K562 (cell line): ENCODE measurements around the gene ADAMTS6. TPM values are rescaled to one million over a fixed set of nuclear protein-coding genes. Genes with fewer than 3 reads are reported as not detected.

Experiments
- ATAC-seq: fragments of 200-7000 bp; cut with Tn5 transposase; 3 replicates; pipeline ENCODE4 v1.9.1; 2020; ENCODE audit warnings: moderate library complexity
- BruUV-seq: library from RNA; stranded (reverse); fragments of 400-500 nt; replicated peaks from 2 replicates; lab custom pipeline; 2021; lab: Mats Ljungman, UMichigan
- CTCF ChIA-PET: fragments of 300-600 bp; formaldehyde crosslinking; extraction: SDS; loops from one replicate; lab custom pipeline; 2021; ENCODE audit warnings: low intra/inter-chr PET ratio; lab: Yijun Ruan, JAX
- POLR2A ChIA-PET: fragments of 300-600, 350-650 bp; sonication (Branson Sonifier 250); formaldehyde crosslinking; extraction: SDS; loops from one replicate; lab custom pipeline; 2021; ENCODE audit warnings: antibody characterized with exemption, inconsistent platforms; lab: Yijun Ruan, JAX
- DNase-seq, 4 experiments: peaks; one replicate each; pipeline versions ENCODE4 v3.0.0 to v3.0.0-alpha.2; 2011 to 2018; ENCODE audit warnings: low spot score in 3 of 4, mixed read lengths in 3 of 4; ENCODE audit errors: extremely low read depth in 1 of 4
- FAIRE-seq: peaks from 2 replicates; lab custom pipeline; 2011; peaks lifted over from hg19 to GRCh38; lab: Jason Lieb, UNC
- H2AFZ ChIP-seq: 2 replicates; pipeline ENCODE4 v1.6.0; 2011; ENCODE audit warnings: low read depth, low read length, control low read depth, inconsistent platforms
- H3K27ac ChIP-seq: fragments of 200-600 bp; 3 replicates; pipeline ENCODE4 v1.8.0; 2011; ENCODE audit warnings: low read depth, mild to moderate bottlenecking, control low read depth, inconsistent platforms, low read length, moderate library complexity, mixed read lengths; ENCODE audit errors: extremely low read depth
- H3K27me3 ChIP-seq, 2 experiments: fragments of 300-600 bp in 1 of 2; 2 replicates in 1 of 2; 3 replicates in 1 of 2; pipeline versions ENCODE4 v1.6.0 to v1.8.0; 2011; ENCODE audit warnings: inconsistent platforms in 2 of 2, low read length in 2 of 2, mild to moderate bottlenecking in 1 of 2, mixed read lengths in 1 of 2, moderate library complexity in 1 of 2; ENCODE audit not compliant: control insufficient read depth in 2 of 2, insufficient read depth in 2 of 2
- H3K36me3 ChIP-seq: fragments of 300-600 bp; 3 replicates; pipeline ENCODE4 v1.8.0; 2011; ENCODE audit warnings: mild to moderate bottlenecking, low read length, inconsistent platforms; ENCODE audit not compliant: control insufficient read depth, insufficient read depth
- H3K4me1 ChIP-seq, 2 experiments: fragments of 200-600 bp in 1 of 2; replicated peaks in 1 of 2; 2 replicates in 1 of 2; 3 replicates in 1 of 2; pipeline versions ENCODE4 v1.5.1 to v1.8.0; 2011; ENCODE audit warnings: inconsistent platforms in 2 of 2, low read length in 2 of 2, mild to moderate bottlenecking in 1 of 2, mixed read lengths in 1 of 2, moderate library complexity in 1 of 2; ENCODE audit not compliant: control insufficient read depth in 2 of 2, insufficient read depth in 2 of 2
- H3K4me2 ChIP-seq: 2 replicates; pipeline ENCODE4 v1.6.1; 2011; ENCODE audit warnings: low read length, control low read depth, inconsistent platforms, mixed read lengths; ENCODE audit not compliant: insufficient read depth
- H3K4me3 ChIP-seq: fragments of 200-600 bp; sonication (generic), shearing (Covaris generic); 2 replicates; pipeline ENCODE4 v1.5.1; 2016; ENCODE audit warnings: control low read depth, inconsistent platforms
- H3K79me2 ChIP-seq: fragments of 200-600 bp; 3 replicates; pipeline ENCODE4 v1.8.0; 2011; ENCODE audit warnings: low read length, inconsistent platforms; ENCODE audit not compliant: control insufficient read depth, insufficient read depth
- H3K9ac ChIP-seq, 2 experiments: 2 replicates each; pipeline versions ENCODE4 v1.6.0 to v1.6.1; 2011; ENCODE audit warnings: low read depth in 2 of 2, low read length in 2 of 2, control low read depth in 1 of 2, inconsistent platforms in 1 of 2, mild to moderate bottlenecking in 1 of 2, mixed read lengths in 1 of 2; ENCODE audit not compliant: insufficient read depth in 1 of 2
- H3K9me1 ChIP-seq: one replicate; pipeline ENCODE4 v1.6.0; 2011; ENCODE audit warnings: inconsistent platforms, mild to moderate bottlenecking, low read length, moderate library complexity; ENCODE audit not compliant: control insufficient read depth, insufficient read depth
- H3K9me3 ChIP-seq: replicated peaks from 2 replicates; pipeline ENCODE4 v1.5.1; 2011; ENCODE audit warnings: low read depth, low read length, inconsistent platforms; ENCODE audit not compliant: control insufficient read depth, insufficient read depth
- H4K20me1 ChIP-seq: replicated peaks from 2 replicates; pipeline ENCODE4 v1.6.1; 2011; ENCODE audit warnings: low read length, inconsistent platforms, mixed read lengths; ENCODE audit not compliant: control insufficient read depth, insufficient read depth
- CBFA2T3 ChIP-seq: fragments of 450-650 bp; IDR thresholded peaks from 2 replicates; pipeline ENCODE4 v1.6.1; 2017
- CUX1 ChIP-seq: fragments of 200-800 bp; sonication (Bioruptor generic); IDR thresholded peaks from 2 replicates; pipeline ENCODE4 v1.6.1; 2016; ENCODE audit warnings: missing genetic modification characterization, missing compliant biosample characterization
- GTF2B ChIP-seq: IDR thresholded peaks from 2 replicates; pipeline ENCODE4 v1.6.1; 2011; ENCODE audit not compliant: insufficient read length; ENCODE audit errors: extremely low read depth
- NEUROD1 ChIP-seq: fragments of 150-350 bp; IDR thresholded peaks from 2 replicates; pipeline ENCODE4 v1.6.1; 2014; ENCODE audit warnings: borderline replicate concordance, low read length, low read depth; ENCODE audit not compliant: partially characterized antibody
- RFX5 ChIP-seq: IDR thresholded peaks from 2 replicates; pipeline ENCODE4 v1.6.1; 2011; ENCODE audit warnings: low read depth, mild to moderate bottlenecking, improper control_type of control experiment, low read length
- RREB1 ChIP-seq: fragments of 250-450 bp; sonication (Bioruptor Pico); IDR thresholded peaks from 2 replicates; pipeline ENCODE4 v1.4.0; 2020
- SP2 ChIP-seq: IDR thresholded peaks from 2 replicates; pipeline ENCODE4 v1.6.1; 2011; ENCODE audit warnings: mild to moderate bottlenecking, low read depth, low read length, moderate library complexity; ENCODE audit not compliant: poor library complexity, severe bottlenecking; ENCODE audit errors: extremely low read depth
- YBX1 ChIP-seq: fragments of 450-650 bp; IDR thresholded peaks from 2 replicates; pipeline ENCODE4 v1.7.1; 2016; ENCODE audit warnings: mild to moderate bottlenecking
- ZFP30 ChIP-seq: fragments of 250-450 bp; sonication (Bioruptor Pico); IDR thresholded peaks from 2 replicates; pipeline ENCODE4 v1.8.0; 2022; ENCODE audit warnings: moderate library complexity, mild to moderate bottlenecking, inconsistent platforms, borderline replicate concordance
- ZNF75A ChIP-seq: fragments of 450-650 bp; formaldehyde crosslinking; IDR thresholded peaks from 2 replicates; pipeline ENCODE4 v1.4.0; 2020; ENCODE audit warnings: mild to moderate bottlenecking
- WGBS: fragments of 100-300 bp; shearing (Covaris generic); methylation state at CpG from one replicate; pipeline ENCODE4 v1.1.6; 2016; ENCODE audit warnings: low coverage, mixed read lengths; ENCODE audit not compliant: insufficient coverage; ENCODE audit errors: missing lambda C conversion rate; 5-methylcytosine and 5-hydroxymethylcytosine counted together
- in situ Hi-C: fragments of 300-500 bp; cut with MboI; formaldehyde crosslinking; loops from 4 replicates; pipeline ENCODE4 v1.15.0; 2018; ENCODE audit warnings: inconsistent platforms, mixed read lengths
- intact Hi-C: fragments of 100-400 bp; cut with micrococcal nuclease; formaldehyde crosslinking; loops from 2 replicates; pipeline ENCODE4 v1.14.2; 2022
- polyA plus RNA-seq, 8 experiments: library from polyadenylated mRNA; depleted of rRNA in 4 of 8; stranded (reverse) in 5 of 8; unstranded in 3 of 8; fragments of >200 nt; fragmentation: Nextera tagmentation in 2 of 8; fragmentation: Illumina TruSeq in 1 of 8; extraction: Ambion mirVana in 2 of 8; extraction: Trizol in 1 of 8; gene quantifications; 2 replicates each; pipeline versions ENCODE4 v1.2.1 to v1.2.3, GENCODE V29; 2011 to 2014; ENCODE audit warnings: inconsistent platforms in 1 of 8, missing spikeins in 1 of 8
- total RNA-seq, 7 experiments: library from RNA; depleted of rRNA in 6 of 7; stranded (reverse); fragments of >200 nt in 6 of 7; fragmentation: Illumina TruSeq in 2 of 7; extraction: Trizol in 2 of 7; gene quantifications; 2 replicates each; pipeline versions ENCODE4 v1.2.1 to v1.2.3, GENCODE V29; 2011 to 2021; ENCODE audit warnings: low replicate concordance in 1 of 7

The ADAMTS6 gene
- total and polyA plus RNA-seq, 9 of the 15 experiments (the other 6 are each of a cell fraction or from before 2014, with no cell fraction given), result 0.57 to 5.3 (median 1.5) TPM

GRCh38 chr5:65171645-65172044 is 310.1 kb downstream of the ADAMTS6 start (continued):
- no peak for TF ChIP-seq RREB1 (CRISPR knock-in tag)

GRCh38 chr5:65163698-65164097 is 318.0 kb downstream of the ADAMTS6 start:
- no TSS peak for BruUV-seq
- ChIA-PET POLR2A (no interaction called here), CTCF (no interaction called here)
- no peak for FAIRE-seq
- Histone ChIP-seq H2AFZ (no peak overlapping the region), H3K9ac (no peak overlapping the region), H3K36me3 (no peaks in the 10 kb centered on the region), H3K27me3 (no peaks in the 10 kb centered on the region), H3K4me2 (no peak overlapping the region), H4K20me1 (no peaks in the 10 kb centered on the region), H3K27ac (no peak overlapping the region), H3K9me3 (no peaks in the 10 kb centered on the region), H3K9me1 (no peaks in the 10 kb centered on the region), H3K4me1 (no peaks in the 10 kb centered on the region), H3K79me2 (no peaks in the 10 kb centered on the region), H3K4me3 (no peak overlapping the region)
- intact Hi-C loops, result no loop called here
- no peak for ATAC-seq
- no peak for DNase-seq
- in situ Hi-C loops, result no loop called here
- 19% methylated on average over 6 of the region's 10 CpGs for WGBS
- TF ChIP-seq CUX1 (CRISPR knock-in tag) (no peak), RFX5 (no peak), ZNF75A (no peak), CBFA2T3 (no peak), GTF2B (no peak), NEUROD1 (no peak), YBX1 (no peak), ZFP30 (CRISPR knock-in tag) (no peak), SP2 (no peak)
